Measurements from ENCODE around the gene PLPPR3.

PLPPR3 gene

GRCh38 chr19:772730-773436 is 48.9 kb downstream of the PLPPR3 start:
- DNase-seq (ENCODE audit: low read depth), result no peak

DNA sequence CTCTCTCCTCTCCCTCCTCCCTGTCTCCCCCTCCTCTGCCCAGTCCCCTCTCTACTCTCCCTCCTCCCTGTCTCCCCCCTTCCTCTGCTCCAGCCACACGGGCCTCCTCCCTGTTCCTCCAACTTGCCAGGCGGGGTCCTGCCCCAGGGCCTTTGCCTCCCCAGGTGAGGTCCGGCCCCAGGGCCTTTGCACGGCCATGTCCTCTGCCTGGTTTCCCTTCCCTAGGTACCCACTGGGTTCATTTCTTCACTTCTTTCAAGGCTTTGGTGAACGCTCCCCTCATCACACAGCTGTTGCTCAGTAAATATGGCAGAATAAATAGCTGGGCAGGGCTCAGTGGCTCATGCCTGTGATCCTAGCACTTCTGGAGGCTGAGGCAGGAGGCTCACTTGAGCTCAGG is 49.7 kb downstream of the PLPPR3 start:
- no peak for DNase-seq (ENCODE audit: low read depth)

DNA sequence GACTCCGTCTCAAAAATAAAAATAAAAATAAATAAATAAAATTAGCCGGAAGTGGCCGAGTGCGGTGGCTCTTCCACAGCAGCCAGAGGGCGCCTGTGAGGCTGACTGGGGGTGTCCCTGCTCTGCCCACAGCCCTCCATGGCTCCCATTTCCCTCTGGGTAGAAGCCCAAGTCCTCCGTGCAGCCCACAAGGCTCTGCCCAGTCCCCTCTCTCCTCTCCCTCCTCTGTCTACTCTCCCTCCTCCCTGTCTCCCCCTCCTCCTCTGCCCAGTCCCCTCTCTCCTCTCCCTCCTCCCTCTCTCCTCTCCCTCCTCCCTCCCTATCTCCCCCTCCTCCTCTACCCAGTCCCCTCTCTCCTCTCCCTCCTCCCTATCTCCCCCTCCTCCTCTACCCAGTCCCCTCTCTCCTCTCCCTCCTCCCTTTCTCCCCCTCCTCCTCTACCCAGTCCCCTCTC is 50.4 kb downstream of the PLPPR3 start:
- DNase-seq (ENCODE audit: low read depth), result no peak

DNA sequence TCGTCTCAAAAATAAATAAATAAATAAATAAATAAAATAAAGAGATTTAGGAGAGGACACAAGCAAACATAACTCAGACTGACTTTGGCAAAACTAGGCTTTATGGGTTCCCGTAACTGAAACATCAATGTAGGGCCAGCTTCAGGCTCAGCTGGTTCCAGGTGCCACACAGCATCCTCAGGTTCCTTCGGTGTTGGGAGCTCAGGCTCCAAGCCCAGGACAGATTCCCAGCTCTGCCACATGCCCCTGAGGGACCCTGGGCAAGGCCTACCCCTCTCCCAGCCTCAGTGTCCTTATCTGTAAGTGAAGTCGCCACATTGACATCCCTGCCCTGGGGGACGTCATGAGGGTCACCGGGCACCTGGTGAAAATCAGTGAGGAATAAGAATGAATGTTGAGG is 52.1 kb downstream of the PLPPR3 start:
- DNase-seq (ENCODE audit: low read depth), result no peak

GRCh38 chr19:768424-768823 is 53.3 kb downstream of the PLPPR3 start:
- DNase-seq (ENCODE audit: low read depth), result peak; percentile 86

DNA sequence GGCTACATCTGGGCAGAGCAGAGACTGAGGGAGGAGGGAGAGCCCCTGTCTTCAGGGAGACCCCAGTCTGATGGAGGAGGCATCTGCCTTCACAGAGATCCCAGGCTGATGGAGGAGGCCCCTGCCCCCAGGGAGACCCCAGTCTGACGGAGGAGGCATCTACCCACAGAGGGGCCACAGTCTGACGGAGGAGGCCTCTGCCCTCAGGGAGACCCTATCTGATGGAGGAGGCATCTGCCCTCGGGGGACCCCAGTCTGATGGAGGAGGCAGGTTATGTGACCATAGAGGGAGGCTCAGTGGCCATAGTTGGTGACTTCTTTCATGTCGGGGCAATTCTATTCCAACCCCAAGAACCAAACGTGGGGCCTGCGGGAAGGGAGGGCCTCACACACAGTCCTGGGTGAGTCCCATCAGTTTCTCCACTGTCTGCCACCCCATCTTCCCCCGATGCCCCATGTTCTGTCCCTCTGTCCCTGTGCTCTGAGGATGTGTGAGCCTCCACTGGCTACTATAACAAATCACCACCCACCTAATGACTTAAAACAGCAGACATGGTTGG is 56.5 kb downstream of the PLPPR3 start:
- no peak for DNase-seq (ENCODE audit: low read depth)

- no peak for DNase-seq (ENCODE audit: low read depth)
Observed at GRCh38 chr19:764301-764700, 57.5 kb downstream of the PLPPR3 start.

DNA sequence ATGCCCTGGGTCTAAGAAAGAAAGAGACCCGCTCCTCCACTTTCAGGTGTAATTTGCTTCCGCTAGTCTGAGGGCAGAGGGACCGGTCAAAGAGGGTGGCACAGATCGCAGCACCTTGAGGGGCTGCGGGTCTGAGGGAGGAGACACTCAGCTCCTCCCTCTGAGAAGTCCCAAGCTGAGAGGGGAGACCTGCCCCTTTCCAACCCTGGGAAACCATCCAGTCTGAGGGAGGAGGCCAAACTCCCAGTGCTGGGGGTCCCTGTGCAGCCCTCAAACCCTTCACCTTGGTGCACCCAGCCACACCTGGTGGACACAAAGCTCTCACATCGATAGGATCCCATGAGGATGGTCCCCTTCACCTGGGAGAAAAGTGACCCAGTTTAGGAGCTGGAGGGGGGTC is 57.9 kb downstream of the PLPPR3 start:
- DNase-seq (ENCODE audit: low read depth), result no peak

GRCh38 chr19:763181-763580 is 58.6 kb downstream of the PLPPR3 start:
- no peak for DNase-seq (ENCODE audit: low read depth)
